Measurements from ENCODE around the gene CHIC2.

DNA sequence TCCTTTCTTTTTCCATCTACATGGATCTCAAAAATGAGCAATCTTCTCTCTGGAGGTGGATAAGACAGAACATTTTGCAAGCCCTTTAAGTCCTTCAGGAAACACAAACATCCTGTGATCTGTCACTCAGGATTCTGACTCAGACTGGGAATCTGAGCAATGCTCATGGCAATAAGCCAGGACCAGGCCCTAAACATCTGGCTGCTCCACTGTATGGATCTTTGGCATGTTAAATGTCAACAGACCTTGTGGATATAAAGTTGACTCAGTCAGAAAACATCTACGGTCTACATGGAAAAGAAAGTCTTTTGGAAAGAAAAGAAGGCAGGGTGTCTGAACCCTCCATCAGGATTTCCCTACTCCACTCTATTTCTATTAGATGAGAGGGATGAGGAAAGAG lies 17.8 kb upstream of the CHIC2 start:
- TF ChIP-seq EZH2 (IDR thresholded peaks at IDR 0.05; ENCODE audit: insufficient read depth, poor library complexity, severe bottlenecking) (no peak), EZH2phosphoT487 (IDR thresholded peaks at IDR 0.05; ENCODE audit: insufficient read depth, low read depth) (no peak)

All from GM23248 (cell line).